Daoy (cell line): ENCODE measurements around the gene FAM9C. TPM values are rescaled to one million over a fixed set of nuclear protein-coding genes. Genes with fewer than 3 reads are reported as not detected.

Experiments
- total RNA-seq: library from RNA; depleted of rRNA; stranded (reverse); fragments of >200 nt; shearing (Covaris generic); gene quantifications from 2 replicates; pipeline ENCODE4 v1.2.3, GENCODE V29; 2014; rRNA removed

The FAM9C gene
- total RNA-seq, 1 experiment from 2014 or later: not detected

Other genes starting within 250 kb of the FAM9C start
- 0.06 TPM in 1 of 2 replicates, not detected in the other for gene TLR7, start 177.5 kb downstream of the FAM9C start, total RNA-seq
- gene TLR8, start 138.0 kb downstream of the FAM9C start, total RNA-seq: not detected in 2 replicates
- gene TMSB4X, start 69.5 kb downstream of the FAM9C start, total RNA-seq: 2,195 and 2,514 TPM in 2 replicates